Endothelial cell of umbilical vein (primary cell): ENCODE measurements around the gene MCM7. TPM values are rescaled to one million over a fixed set of nuclear protein-coding genes. Genes with fewer than 3 reads are reported as not detected.

Experiments used
- BruUV-seq: library from RNA; stranded (reverse); fragments of 400-500 nt; replicated peaks from 2 replicates; lab custom pipeline; 2021; lab: Mats Ljungman, UMichigan
- CTCF ChIA-PET: fragments of 300-600, 350-600 bp; sonication (Branson Sonifier 250); formaldehyde crosslinking; loops from one replicate; lab custom pipeline; 2021; ENCODE audit warnings: antibody characterized with exemption, inconsistent platforms; lab: Charles Lee
- POLR2A ChIA-PET: fragments of 300-600, 350-600 bp; sonication (Branson Sonifier 250); formaldehyde crosslinking; loops from one replicate; lab custom pipeline; 2021; ENCODE audit warnings: antibody characterized with exemption, inconsistent platforms; lab: Charles Lee
- DNase-seq: peaks from one replicate; pipeline ENCODE4 v3.0.0-alpha.2; 2011; ENCODE audit warnings: low read depth, low spot score
- FAIRE-seq: peaks from 2 replicates; lab custom pipeline; 2011; peaks lifted over from hg19 to GRCh38; lab: Jason Lieb, UNC
- H2AFZ ChIP-seq: 2 replicates; pipeline ENCODE4 v1.6.0; 2012; ENCODE audit warnings: low read depth, low read length, control low read depth, inconsistent platforms
- H3K27ac ChIP-seq: 2 replicates; pipeline ENCODE4 v1.5.1; 2011; ENCODE audit warnings: low read depth, mild to moderate bottlenecking, control low read depth, low read length, moderate library complexity; ENCODE audit not compliant: insufficient read depth
- H3K27me3 ChIP-seq, 2 experiments: 2 replicates each; pipeline versions ENCODE4 v1.6.0 to v1.6.1; 2011; ENCODE audit warnings: low read length in 2 of 2, mixed read lengths in 1 of 2; ENCODE audit not compliant: control insufficient read depth in 2 of 2, insufficient read depth in 2 of 2
- H3K36me3 ChIP-seq, 2 experiments: 2 replicates in 1 of 2; 3 replicates in 1 of 2; pipeline ENCODE4 v1.5.1; 2011; ENCODE audit warnings: low read length in 2 of 2, mild to moderate bottlenecking in 1 of 2, moderate library complexity in 1 of 2; ENCODE audit not compliant: control insufficient read depth in 2 of 2, insufficient read depth in 2 of 2; ENCODE audit errors: extremely low read depth in 1 of 2
- H3K4me1 ChIP-seq: 3 replicates; pipeline ENCODE4 v1.5.1; 2011; ENCODE audit warnings: mild to moderate bottlenecking, low read length; ENCODE audit not compliant: control insufficient read depth, insufficient read depth; ENCODE audit errors: extremely low read depth
- H3K4me2 ChIP-seq: 2 replicates; pipeline ENCODE4 v1.6.1; 2011; ENCODE audit warnings: low read length, control low read depth, mixed read lengths; ENCODE audit not compliant: insufficient read depth
- H3K4me3 ChIP-seq, 3 experiments: fragments of 200-600 bp in 1 of 3; sonication (generic), shearing (Covaris generic) in 1 of 3; replicated peaks in 1 of 3; 2 replicates each; pipeline ENCODE4 v1.5.1; 2011 to 2016; ENCODE audit warnings: control low read depth in 3 of 3, low read length in 3 of 3, mild to moderate bottlenecking in 2 of 3, inconsistent platforms in 1 of 3, low read depth in 1 of 3, moderate library complexity in 1 of 3; ENCODE audit not compliant: insufficient read depth in 1 of 3
- H3K79me2 ChIP-seq: 2 replicates; pipeline ENCODE4 v1.6.0; 2012; ENCODE audit warnings: low read length, inconsistent platforms; ENCODE audit not compliant: control insufficient read depth, insufficient read depth
- H3K9ac ChIP-seq: replicated peaks from 2 replicates; pipeline ENCODE3; 2011; ENCODE audit warnings: low read length, control low read depth; ENCODE audit not compliant: insufficient read depth; ENCODE audit errors: extremely low read depth
- H3K9me1 ChIP-seq: replicated peaks from 3 replicates; pipeline ENCODE4 v1.6.0; 2011; ENCODE audit warnings: mild to moderate bottlenecking, low read length; ENCODE audit not compliant: control insufficient read depth, insufficient read depth; ENCODE audit errors: extremely low read depth
- H3K9me3 ChIP-seq: replicated peaks from 2 replicates; pipeline ENCODE4 v1.5.1; 2012; ENCODE audit warnings: low read length, inconsistent platforms; ENCODE audit not compliant: control insufficient read depth, insufficient read depth
- H4K20me1 ChIP-seq: replicated peaks from 2 replicates; pipeline ENCODE3; 2011; ENCODE audit warnings: mild to moderate bottlenecking, low read length; ENCODE audit not compliant: control insufficient read depth, insufficient read depth; ENCODE audit errors: extremely low read depth
- EZH2 ChIP-seq: IDR thresholded peaks from 2 replicates; pipeline ENCODE4 v1.6.1; 2012; ENCODE audit warnings: borderline replicate concordance, low read depth, mild to moderate bottlenecking, moderate library complexity, low read length, inconsistent platforms; ENCODE audit not compliant: severe bottlenecking
- FOS ChIP-seq: IDR thresholded peaks from 2 replicates; pipeline ENCODE4 v1.6.1; 2011; ENCODE audit warnings: mild to moderate bottlenecking, low read length, moderate library complexity, borderline replicate concordance; ENCODE audit not compliant: insufficient read depth
- GATA2 ChIP-seq: IDR thresholded peaks from 2 replicates; pipeline ENCODE4 v1.7.0; 2011; ENCODE audit warnings: low read depth, mild to moderate bottlenecking, moderate library complexity, mixed read lengths, low read length; ENCODE audit not compliant: insufficient read length, insufficient read depth
- JUN ChIP-seq: IDR thresholded peaks from 2 replicates; pipeline ENCODE4 v1.6.1; 2011; ENCODE audit warnings: borderline replicate concordance, low read depth; ENCODE audit not compliant: insufficient read length, insufficient read depth
- MYC ChIP-seq: IDR thresholded peaks from one replicate; pipeline ENCODE4 v1.6.1; 2011; ENCODE audit warnings: mild to moderate bottlenecking, low read depth, low read length
- POLR2A ChIP-seq: IDR thresholded peaks from 2 replicates; pipeline ENCODE4 v1.6.1; 2012; ENCODE audit warnings: low read depth, mild to moderate bottlenecking, control low read depth, low read length
- POLR2AphosphoS5 ChIP-seq: IDR thresholded peaks from 2 replicates; pipeline ENCODE4 v1.6.1; 2012; ENCODE audit warnings: low read depth, mild to moderate bottlenecking, control low read depth, low read length, moderate library complexity; ENCODE audit not compliant: insufficient read depth
- dilution Hi-C: fragments of 300-500 bp; cut with MboI; formaldehyde crosslinking; loops from one replicate; pipeline ENCODE4 v1.15.0; 2019; ENCODE audit warnings: low sequenced_read_pairs; ENCODE audit not compliant: extremely low pct_ligation_motif_present
- intact Hi-C: fragments of 100-400 bp; cut with micrococcal nuclease; formaldehyde crosslinking; loops from one replicate; pipeline ENCODE4 v1.10.0; 2022
- polyA plus RNA-seq, 4 experiments: library from polyadenylated mRNA; depleted of rRNA in 3 of 4; stranded (reverse) in 3 of 4; unstranded in 1 of 4; fragments of >200 nt; gene quantifications; 2 replicates each; pipeline versions ENCODE4 v1.2.1 to v1.2.3, GENCODE V29; 2011 to 2012; ENCODE audit warnings: missing spikeins in 1 of 4
- total RNA-seq: library from RNA; stranded (reverse); gene quantifications from 2 replicates; pipeline ENCODE4 v1.2.3, GENCODE V29; 2021
- TF ChIP-seq, protein P1 (sequence below), 2 donors: IDR thresholded peaks; 1 replicate in 1 of 2; 2 replicates in 1 of 2; pipeline ENCODE4 v1.5.1; 2011; ENCODE audit warnings: low read length in 2 of 2, mild to moderate bottlenecking in 2 of 2, moderate library complexity in 2 of 2, control low read depth in 1 of 2, inconsistent platforms in 1 of 2, low read depth in 1 of 2; ENCODE audit not compliant: insufficient read depth in 1 of 2; ENCODE audit errors: extremely low read depth in 1 of 2
- TF ChIP-seq, protein P2 (sequence below): IDR thresholded peaks from 2 replicates; pipeline ENCODE4 v1.6.1; 2011; ENCODE audit not compliant: insufficient read depth, insufficient read length

The MCM7 gene
- total and polyA plus RNA-seq, 2 donors (not counting 3 experiments of a cell fraction or from before 2014, with no cell fraction given), result 156 to 187 TPM

DNA sequence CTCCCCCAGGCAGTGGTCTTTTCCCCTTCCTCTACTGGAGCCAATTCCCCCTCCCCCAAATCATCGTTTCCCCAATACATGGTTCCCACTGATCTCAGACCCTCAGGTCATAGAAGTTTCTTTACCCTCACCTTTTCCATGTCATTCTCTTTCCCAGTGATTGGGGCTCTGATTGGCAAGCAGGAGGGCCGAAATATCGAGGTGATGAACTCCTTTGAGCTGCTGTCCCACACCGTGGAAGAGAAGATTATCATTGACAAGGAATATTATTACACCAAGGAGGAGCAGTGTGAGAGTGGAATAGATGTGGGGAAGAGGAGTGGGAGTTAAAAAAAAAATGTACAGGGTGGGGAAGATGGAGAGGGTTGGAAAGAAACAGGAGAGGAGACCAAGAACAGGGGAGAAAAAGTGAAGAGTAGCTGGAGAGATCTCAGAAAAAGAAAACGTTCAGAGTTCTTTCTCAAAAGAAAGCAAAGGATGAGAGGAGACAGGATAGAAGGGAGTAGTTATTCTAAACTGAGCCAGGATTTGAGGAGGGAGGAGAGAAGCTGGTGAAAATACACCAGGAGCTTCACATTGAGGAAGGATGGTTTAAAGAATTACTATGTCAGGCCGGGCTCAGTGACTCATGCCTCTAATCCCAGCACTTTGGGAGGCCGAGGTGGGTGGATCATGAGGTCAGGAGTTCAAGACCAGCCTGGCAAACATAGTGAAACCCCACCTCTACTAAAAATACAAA lies 11.6 kb downstream of the MCM7 start:
- H3K9me1 ChIP-seq, result no peaks in the 10 kb centered on the region
- no TSS peak for BruUV-seq
- H3K4me1 ChIP-seq, result peaks cover 39% of the 10 kb centered on the region
- peak overlapping the region; percentile 90 for H3K9ac ChIP-seq
- H3K79me2 ChIP-seq, result peaks cover 19% of the 10 kb centered on the region
- peaks cover 21 to 26% of the 10 kb centered on the region in 2 experiments for H3K36me3 ChIP-seq
- peak overlapping the region; percentile 94 for H3K27ac ChIP-seq
- H3K27me3 ChIP-seq, result no peaks in the 10 kb centered on the region
- intact Hi-C loops, result loop anchor here (10.0 kb wide), 1 partner anchor 175 kb away; the partner anchor contains the start of gene TRIM4
- ChIA-PET CTCF (interaction anchor here (0.5 to 2.9 kb wide), 4 partner anchors 9 to 13 kb away, joined by 3 to 18 read pairs (median 4); partner anchors contain the start of genes AP4M1 and MCM7), POLR2A (interaction anchor here (1.0 to 1.9 kb wide), 3 partner anchors 9 to 12 kb away, joined by 3 to 6 read pairs (median 4); partner anchors contain the start of genes AP4M1 and MCM7)
- TF ChIP-seq POLR2AphosphoS5, result no peak
- no peak for TF ChIP-seq FOS
- TF ChIP-seq MYC, result no peak
- TF ChIP-seq JUN, result no peak
- TF ChIP-seq, protein P1, sequence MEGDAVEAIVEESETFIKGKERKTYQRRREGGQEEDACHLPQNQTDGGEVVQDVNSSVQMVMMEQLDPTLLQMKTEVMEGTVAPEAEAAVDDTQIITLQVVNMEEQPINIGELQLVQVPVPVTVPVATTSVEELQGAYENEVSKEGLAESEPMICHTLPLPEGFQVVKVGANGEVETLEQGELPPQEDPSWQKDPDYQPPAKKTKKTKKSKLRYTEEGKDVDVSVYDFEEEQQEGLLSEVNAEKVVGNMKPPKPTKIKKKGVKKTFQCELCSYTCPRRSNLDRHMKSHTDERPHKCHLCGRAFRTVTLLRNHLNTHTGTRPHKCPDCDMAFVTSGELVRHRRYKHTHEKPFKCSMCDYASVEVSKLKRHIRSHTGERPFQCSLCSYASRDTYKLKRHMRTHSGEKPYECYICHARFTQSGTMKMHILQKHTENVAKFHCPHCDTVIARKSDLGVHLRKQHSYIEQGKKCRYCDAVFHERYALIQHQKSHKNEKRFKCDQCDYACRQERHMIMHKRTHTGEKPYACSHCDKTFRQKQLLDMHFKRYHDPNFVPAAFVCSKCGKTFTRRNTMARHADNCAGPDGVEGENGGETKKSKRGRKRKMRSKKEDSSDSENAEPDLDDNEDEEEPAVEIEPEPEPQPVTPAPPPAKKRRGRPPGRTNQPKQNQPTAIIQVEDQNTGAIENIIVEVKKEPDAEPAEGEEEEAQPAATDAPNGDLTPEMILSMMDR (IDR thresholded peaks at IDR 0.05; ENCODE audit: extremely low read depth in 1 of 2, insufficient read depth in 1 of 2, low read depth in 1 of 2, low read length in 2 of 2), result no peak
- TF ChIP-seq EZH2, result no peak
- TF ChIP-seq, protein P2, sequence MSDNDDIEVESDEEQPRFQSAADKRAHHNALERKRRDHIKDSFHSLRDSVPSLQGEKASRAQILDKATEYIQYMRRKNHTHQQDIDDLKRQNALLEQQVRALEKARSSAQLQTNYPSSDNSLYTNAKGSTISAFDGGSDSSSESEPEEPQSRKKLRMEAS, result no peak
- TF ChIP-seq GATA2, result no peak
- no peak for TF ChIP-seq POLR2A
- H3K4me2 ChIP-seq, result peak overlapping the region; percentile 53
- FAIRE-seq (peak; percentile 38), DNase-seq (no peak)
- H3K4me3 ChIP-seq, result peak overlapping the region; percentile 62 to 74 (median 68)
- no peak overlapping the region for H2AFZ ChIP-seq
- no peaks in the 10 kb centered on the region for H3K9me3 ChIP-seq
- dilution Hi-C loops, result no loop called here
- H4K20me1 ChIP-seq, result no peaks in the 10 kb centered on the region
